H1 (cell line): ENCODE data around the gene NUAK1. TPM values are rescaled to one million over a fixed set of nuclear protein-coding genes. Genes with fewer than 3 reads are reported as not detected.

Experiments
- CTCF ChIA-PET: fragments of 300-600 bp; sonication (Branson Sonifier 250); formaldehyde crosslinking; loops from one replicate; lab custom pipeline; 2021; ENCODE audit not compliant: partially characterized antibody; lab: Charles Lee
- POLR2A ChIA-PET: fragments of 300-600 bp; sonication (Branson Sonifier 250); formaldehyde crosslinking; loops from one replicate; lab custom pipeline; 2021; ENCODE audit warnings: inconsistent platforms; ENCODE audit not compliant: partially characterized antibody; lab: Charles Lee
- DNase-seq, 2 experiments: peaks; one replicate each; pipeline versions ENCODE4 v3.0.0 to v3.0.0-alpha.2; 2010 to 2022; ENCODE audit warnings: low spot score in 2 of 2, low read depth in 1 of 2, mixed read lengths in 1 of 2
- FAIRE-seq: peaks from 2 replicates; lab custom pipeline; 2011; peaks lifted over from hg19 to GRCh38; lab: Jason Lieb, UNC
- H2AFZ ChIP-seq: 2 replicates; pipeline ENCODE4 v1.8.1; 2012; ENCODE audit warnings: low read length, inconsistent platforms
- H2AK5ac ChIP-seq: 2 replicates; pipeline ENCODE4 v1.6.1; 2013; ENCODE audit warnings: low read depth, low read length
- H2BK120ac ChIP-seq: replicated peaks from 2 replicates; pipeline ENCODE3; 2013; ENCODE audit warnings: low read depth, low read length, inconsistent platforms
- H2BK12ac ChIP-seq: 2 replicates; pipeline ENCODE4 v1.6.1; 2013; ENCODE audit warnings: low read depth, low read length
- H2BK15ac ChIP-seq: 2 replicates; pipeline ENCODE4 v1.6.1; 2013; ENCODE audit warnings: low read length
- H2BK20ac ChIP-seq: 2 replicates; pipeline ENCODE4 v1.6.1; 2013; ENCODE audit warnings: low read length
- H2BK5ac ChIP-seq: 2 replicates; pipeline ENCODE4 v1.6.1; 2013; ENCODE audit warnings: low read depth, low read length
- H3K14ac ChIP-seq: 2 replicates; pipeline ENCODE4 v1.6.1; 2013; ENCODE audit warnings: inconsistent platforms; ENCODE audit not compliant: insufficient read length
- H3K18ac ChIP-seq: 2 replicates; pipeline ENCODE4 v1.6.1; 2013; ENCODE audit warnings: low read length; ENCODE audit errors: extremely low read depth
- H3K23ac ChIP-seq: 2 replicates; pipeline ENCODE4 v1.6.1; 2013; ENCODE audit warnings: inconsistent platforms; ENCODE audit not compliant: insufficient read length
- H3K23me2 ChIP-seq: 2 replicates; pipeline ENCODE4 v1.6.1; 2013; ENCODE audit warnings: low read depth, low read length
- H3K27ac ChIP-seq: 2 replicates; pipeline ENCODE4 v1.6.1; 2011; ENCODE audit warnings: low read depth, low read length, inconsistent platforms
- H3K27me3 ChIP-seq, 4 experiments: replicated peaks in 1 of 4; 1 replicate in 1 of 4; 2 replicates in 3 of 4; pipeline versions ENCODE4 v1.6.1 to v1.8.1; 2011 to 2013; ENCODE audit warnings: low read length in 3 of 4, mild to moderate bottlenecking in 3 of 4, inconsistent platforms in 2 of 4, mixed read lengths in 2 of 4, moderate library complexity in 1 of 4; ENCODE audit not compliant: control insufficient read depth in 3 of 4, insufficient read depth in 3 of 4; ENCODE audit errors: extremely low read depth in 1 of 4
- H3K36me3 ChIP-seq, 4 experiments: 2 replicates each; pipeline versions ENCODE4 v1.6.1 to v1.8.1; 2011 to 2013; ENCODE audit warnings: mild to moderate bottlenecking in 4 of 4, low read length in 3 of 4, moderate library complexity in 2 of 4, control low read depth in 1 of 4, inconsistent platforms in 1 of 4; ENCODE audit not compliant: insufficient read depth in 4 of 4, control insufficient read depth in 2 of 4
- H3K4ac ChIP-seq: replicated peaks from 2 replicates; pipeline ENCODE3; 2013; ENCODE audit warnings: low read length, low read depth, mixed read lengths, inconsistent platforms; ENCODE audit not compliant: insufficient read length
- H3K4me1 ChIP-seq, 4 experiments: replicated peaks in 1 of 4; 1 replicate in 1 of 4; 2 replicates in 3 of 4; pipeline versions ENCODE4 v1.6.1 to v1.8.1; 2011 to 2013; ENCODE audit warnings: low read length in 3 of 4, inconsistent platforms in 2 of 4, mixed read lengths in 1 of 4; ENCODE audit not compliant: insufficient read depth in 4 of 4, control insufficient read depth in 3 of 4
- H3K4me2 ChIP-seq, 2 experiments: 2 replicates each; pipeline versions ENCODE4 v1.6.1 to v1.8.1; 2011 to 2013; ENCODE audit warnings: low read depth in 2 of 2, low read length in 2 of 2, control low read depth in 1 of 2, inconsistent platforms in 1 of 2, mild to moderate bottlenecking in 1 of 2; ENCODE audit not compliant: insufficient read depth in 1 of 2
- H3K4me3 ChIP-seq, 4 experiments: fragments of 200-600, 300-600 bp in 1 of 4; sonication (generic), shearing (Covaris generic), sonication (Bioruptor Twin) in 1 of 4; 2 replicates each; pipeline versions ENCODE4 v1.5.1 to v1.8.1; 2011 to 2016; ENCODE audit warnings: low read length in 4 of 4, low read depth in 3 of 4, control low read depth in 2 of 4, inconsistent platforms in 2 of 4, mild to moderate bottlenecking in 2 of 4, mixed read lengths in 1 of 4, moderate library complexity in 1 of 4; ENCODE audit not compliant: insufficient read depth in 2 of 4; ENCODE audit errors: extremely low read depth in 1 of 4
- H3K56ac ChIP-seq: replicated peaks from 2 replicates; pipeline ENCODE3; 2013; ENCODE audit warnings: low read depth, mild to moderate bottlenecking, mixed read lengths, low read length, inconsistent platforms; ENCODE audit not compliant: insufficient read length
- H3K79me1 ChIP-seq: 2 replicates; pipeline ENCODE4 v1.6.1; 2013; ENCODE audit warnings: low read depth, low read length, control low read depth
- H3K79me2 ChIP-seq, 2 experiments: 2 replicates each; pipeline versions ENCODE4 v1.6.1 to v1.8.1; 2012 to 2013; ENCODE audit warnings: low read length in 2 of 2, mild to moderate bottlenecking in 2 of 2, inconsistent platforms in 1 of 2; ENCODE audit not compliant: insufficient read depth in 2 of 2, control insufficient read depth in 1 of 2
- H3K9ac ChIP-seq, 4 experiments: replicated peaks in 1 of 4; 1 replicate in 1 of 4; 2 replicates in 3 of 4; pipeline versions ENCODE4 v1.6.1 to v1.8.1; 2011 to 2013; ENCODE audit warnings: low read depth in 3 of 4, low read length in 3 of 4, control low read depth in 2 of 4, mild to moderate bottlenecking in 2 of 4, moderate library complexity in 2 of 4, inconsistent platforms in 1 of 4; ENCODE audit errors: extremely low read depth in 1 of 4
- H3K9me3 ChIP-seq, 2 experiments: 2 replicates each; pipeline versions ENCODE4 v1.6.1 to v1.8.1; 2012 to 2013; ENCODE audit warnings: mild to moderate bottlenecking in 2 of 2, moderate library complexity in 2 of 2, control low read depth in 1 of 2, inconsistent platforms in 1 of 2, low read depth in 1 of 2, low read length in 1 of 2, mixed read lengths in 1 of 2; ENCODE audit not compliant: insufficient read depth in 2 of 2
- H4K20me1 ChIP-seq, 2 experiments: replicated peaks in 1 of 2; 2 replicates each; pipeline versions ENCODE3 to v1.8.1; 2011 to 2013; ENCODE audit warnings: inconsistent platforms in 2 of 2, low read length in 2 of 2, mild to moderate bottlenecking in 1 of 2; ENCODE audit not compliant: insufficient read depth in 2 of 2, control insufficient read depth in 1 of 2
- H4K5ac ChIP-seq: 2 replicates; pipeline ENCODE4 v1.6.1; 2013; ENCODE audit warnings: low read length, low read depth, mixed read lengths, inconsistent platforms; ENCODE audit not compliant: insufficient read length
- H4K8ac ChIP-seq: 2 replicates; pipeline ENCODE4 v1.8.0; 2013; ENCODE audit warnings: mild to moderate bottlenecking, moderate library complexity, low read length, inconsistent platforms; ENCODE audit not compliant: insufficient read depth; ENCODE audit errors: extremely low read depth
- H4K91ac ChIP-seq: replicated peaks from 2 replicates; pipeline ENCODE3; 2013; ENCODE audit warnings: low read length, mixed read lengths, inconsistent platforms; ENCODE audit not compliant: insufficient read length
- BCL11A ChIP-seq, 2 experiments: IDR thresholded peaks; one replicate each; pipeline ENCODE4 v1.6.1; 2011; ENCODE audit warnings: low read depth in 2 of 2, low read length in 2 of 2, mild to moderate bottlenecking in 2 of 2
- CBX8 ChIP-seq: fragments of 300-800, 300-1000 bp; sonication (generic); IDR thresholded peaks from 2 replicates; pipeline ENCODE4 v1.7.1; 2016; ENCODE audit warnings: low read depth, low read length, borderline replicate concordance
- GABPA ChIP-seq: IDR thresholded peaks from 2 replicates; pipeline ENCODE4 v1.6.1; 2011; ENCODE audit warnings: mild to moderate bottlenecking, low read length, moderate library complexity, borderline replicate concordance; ENCODE audit not compliant: insufficient read depth
- HDAC2 ChIP-seq, 2 experiments: fragments of 300-600 bp in 1 of 2; sonication (generic) in 1 of 2; IDR thresholded peaks; 2 replicates each; pipeline ENCODE4 v1.6.1; 2011 to 2012; ENCODE audit warnings: low read depth in 2 of 2, low read length in 2 of 2, mild to moderate bottlenecking in 2 of 2, moderate library complexity in 2 of 2, borderline replicate concordance in 1 of 2, inconsistent platforms in 1 of 2
- KDM1A ChIP-seq: fragments of 200-600, 300-600 bp; sonication (generic); IDR thresholded peaks from 2 replicates; pipeline ENCODE4 v1.7.1; 2016; ENCODE audit warnings: mild to moderate bottlenecking, low read length, borderline replicate concordance
- KDM4A ChIP-seq: IDR thresholded peaks from one replicate; pipeline ENCODE4 v1.7.1; 2012; ENCODE audit warnings: low read depth, mild to moderate bottlenecking, moderate library complexity, low read length, inconsistent platforms; ENCODE audit not compliant: severe bottlenecking
- NANOG ChIP-seq: IDR thresholded peaks from 2 replicates; pipeline ENCODE4 v1.6.1; 2011; ENCODE audit warnings: low read length, low read depth, mild to moderate bottlenecking, inconsistent platforms; ENCODE audit not compliant: insufficient read depth, poor library complexity, severe bottlenecking
- RAD21 ChIP-seq, 2 experiments: IDR thresholded peaks in 1 of 2; conservative IDR thresholded peaks in 1 of 2; 2 replicates each; pipeline ENCODE4 v1.6.1; 2011; ENCODE audit warnings: low read depth in 2 of 2, low read length in 2 of 2, improper control_type of control experiment in 1 of 2, inconsistent platforms in 1 of 2, mild to moderate bottlenecking in 1 of 2, moderate library complexity in 1 of 2
- RNF2 ChIP-seq: fragments of 200-900, 300-1000 bp; sonication (generic); IDR thresholded peaks from 2 replicates; pipeline ENCODE4 v1.7.1; 2016; ENCODE audit warnings: borderline replicate concordance, low read depth, mild to moderate bottlenecking, antibody characterized with exemption, low read length; ENCODE audit not compliant: poor library complexity, severe bottlenecking; ENCODE audit errors: missing control alignments
- SIX5 ChIP-seq: IDR thresholded peaks from 2 replicates; pipeline ENCODE4 v1.6.1; 2011; ENCODE audit warnings: mild to moderate bottlenecking, low read depth, low read length
- SP4 ChIP-seq: IDR thresholded peaks from 2 replicates; pipeline ENCODE4 v1.6.1; 2012; ENCODE audit warnings: low read length, inconsistent platforms
- SRF ChIP-seq: IDR thresholded peaks from 2 replicates; pipeline ENCODE4 v1.6.1; 2011; ENCODE audit warnings: mild to moderate bottlenecking, low read depth, low read length, moderate library complexity
- TCF12 ChIP-seq: IDR thresholded peaks from 2 replicates; pipeline ENCODE4 v1.6.1; 2011; ENCODE audit warnings: low read depth, mild to moderate bottlenecking, low read length
- TEAD4 ChIP-seq: IDR thresholded peaks from 2 replicates; pipeline ENCODE4 v1.6.1; 2012; ENCODE audit warnings: low read depth, low read length, inconsistent platforms, mixed read lengths
- WGBS, 2 experiments: shearing (Covaris generic) in 1 of 2; methylation state at CpG; one replicate each; pipeline versions ENCODE4 v1.1.6 to v1.1.7; 2013 to 2015; ENCODE audit warnings: low lambda C conversion rate in 2 of 2, mixed read lengths in 2 of 2, inconsistent platforms in 1 of 2, low coverage in 1 of 2, missing lambda C conversion rate in 1 of 2; ENCODE audit not compliant: insufficient replicate concordance in 2 of 2, insufficient coverage in 1 of 2, insufficient read length in 1 of 2; ENCODE audit errors: extremely low coverage in 1 of 2, missing lambda C conversion rate in 1 of 2; 5-methylcytosine and 5-hydroxymethylcytosine counted together
- polyA plus RNA-seq, 7 experiments: library from polyadenylated mRNA; depleted of rRNA in 3 of 7; stranded (reverse) in 5 of 7; unstranded in 2 of 7; fragments of >200 nt in 5 of 7; fragments of 200-250 nt in 2 of 7; gene quantifications; 1 replicate in 5 of 7; 2 replicates in 1 of 7; 4 replicates in 1 of 7; pipeline versions ENCODE4 v1.2.1 to v1.2.3, GENCODE V29; 2011 to 2013; ENCODE audit warnings: missing spikeins in 2 of 7, mixed read lengths in 2 of 7
- total RNA-seq: library from RNA; stranded (reverse); fragmentation: NEBNext Ultra II Directional; extraction: Animal tissue kit (Norgen Biotek cat#: 25700); gene quantifications from 2 replicates; pipeline ENCODE4 v1.2.1, GENCODE V29; 2021

Gene NUAK1
- total and polyA plus RNA-seq, 2 of the 8 experiments (the other 6 are each of a cell fraction or from before 2014, with no cell fraction given), result 6.7 to 18.2 TPM

DNA sequence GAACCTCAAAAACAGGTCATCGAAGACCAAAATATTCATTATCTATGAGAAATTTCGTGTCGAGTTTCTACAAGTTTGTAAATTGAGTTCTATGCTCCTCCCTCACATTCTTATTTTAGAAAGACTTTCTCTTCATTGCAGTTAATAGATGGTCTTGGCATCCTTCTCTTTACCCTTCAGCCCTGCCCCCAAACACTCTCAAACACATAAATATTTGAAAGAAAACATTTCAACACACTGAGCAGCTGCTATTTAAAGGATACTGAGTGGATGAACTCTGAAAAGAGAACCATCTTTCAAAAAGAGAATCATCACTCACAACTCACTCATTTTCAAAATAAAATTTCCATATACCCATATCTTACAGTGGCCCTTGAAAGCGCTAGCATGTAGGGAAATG, 67.1 kb downstream of the NUAK1 start:
- H2BK20ac ChIP-seq, result no peak overlapping the region
- peaks cover 0 to 22% (median 14%) of the 10 kb centered on the region in 4 experiments; a peak in 5 of 8 replicates for H3K36me3 ChIP-seq
- H2BK5ac ChIP-seq, result no peak overlapping the region
- no peaks in the 10 kb centered on the region for H4K20me1 ChIP-seq
- no peak overlapping the region for H4K5ac ChIP-seq
- H4K91ac ChIP-seq, result no peak overlapping the region
- no peak overlapping the region for H2BK12ac ChIP-seq
- no peak overlapping the region for H3K56ac ChIP-seq
- H4K8ac ChIP-seq, result no peak overlapping the region
- 90% methylated on average over 4 of the region's 4 CpGs; no CpG with 5 or more reads in 1 of the 2 experiments for WGBS, 2 experiments
- H3K14ac ChIP-seq, result no peak overlapping the region
- H2AK5ac ChIP-seq, result no peak overlapping the region
- H3K9me3 ChIP-seq, result no peaks in the 10 kb centered on the region
- no peaks in the 10 kb centered on the region for H3K23me2 ChIP-seq
- H2AFZ ChIP-seq, result no peak overlapping the region
- ChIA-PET POLR2A (no interaction called here), CTCF (no interaction called here)
- H3K79me1 ChIP-seq, result no peaks in the 10 kb centered on the region
- no peaks in the 10 kb centered on the region for H3K79me2 ChIP-seq
- no peak overlapping the region for H2BK120ac ChIP-seq
- FAIRE-seq (no peak), DNase-seq (no peak)
- H2BK15ac ChIP-seq, result no peak overlapping the region
- H3K4ac ChIP-seq, result no peak overlapping the region
- no peak overlapping the region for H3K23ac ChIP-seq
- no peak overlapping the region for H3K9ac ChIP-seq
- no peaks in the 10 kb centered on the region for H3K27me3 ChIP-seq
- peaks cover 0 to 11% (median 0%) of the 10 kb centered on the region in 4 experiments; a peak in 2 of 7 replicates for H3K4me1 ChIP-seq
- H3K4me3 ChIP-seq, result no peak overlapping the region
- no peak overlapping the region for H3K27ac ChIP-seq
- H3K4me2 ChIP-seq, result no peak overlapping the region
- no peak overlapping the region for H3K18ac ChIP-seq
- TF ChIP-seq GABPA, result no peak
- no peak for TF ChIP-seq KDM4A
- TF ChIP-seq SP4, result no peak
- no peak for TF ChIP-seq BCL11A (IDR thresholded peaks at IDR 0.05; ENCODE audit: low read depth in 2 of 2, low read length in 2 of 2)
- TF ChIP-seq RAD21 (IDR thresholded peaks at IDR 0.05 in 1 of 2, conservative IDR thresholded peaks at IDR 0.05 in 1 of 2; ENCODE audit: low read depth in 2 of 2, low read length in 2 of 2), result no peak
- no peak for TF ChIP-seq RNF2
- no peak for TF ChIP-seq TEAD4
- no peak for TF ChIP-seq KDM1A
- no peak for TF ChIP-seq SRF
- TF ChIP-seq NANOG, result no peak
- TF ChIP-seq SIX5, result no peak
- TF ChIP-seq TCF12, result no peak
- TF ChIP-seq CBX8, result no peak
- no peak for TF ChIP-seq HDAC2 (IDR thresholded peaks at IDR 0.05; ENCODE audit: borderline replicate concordance in 1 of 2, low read depth in 2 of 2, low read length in 2 of 2)
